Adrenal gland (tissue), 5 donors: ENCODE results near the gene AGK.

Source experiments
- POLR2A ChIP-seq, 2 donors: fragments of 450-650 bp; IDR thresholded peaks; one replicate each; pipeline ENCODE4 v1.6.1; 2017; ENCODE audit warnings: antibody characterized with exemption in 2 of 2, mild to moderate bottlenecking in 2 of 2, moderate library complexity in 1 of 2
- TF ChIP-seq, protein P1 (sequence below), 6 experiments: fragments of 450-650 bp in 4 of 6; fragments of 200-600 bp in 2 of 6; sonication (generic) in 1 of 6; IDR thresholded peaks; 1 replicate in 5 of 6; 2 replicates in 1 of 6; pipeline versions ENCODE4 v1.5.1 to v1.8.0; 2016 to 2021; ENCODE audit warnings: antibody characterized with exemption in 6 of 6, mild to moderate bottlenecking in 2 of 6, moderate library complexity in 1 of 6
- donor health status: DM: no; HTN: no; CAD: no.

DNA sequence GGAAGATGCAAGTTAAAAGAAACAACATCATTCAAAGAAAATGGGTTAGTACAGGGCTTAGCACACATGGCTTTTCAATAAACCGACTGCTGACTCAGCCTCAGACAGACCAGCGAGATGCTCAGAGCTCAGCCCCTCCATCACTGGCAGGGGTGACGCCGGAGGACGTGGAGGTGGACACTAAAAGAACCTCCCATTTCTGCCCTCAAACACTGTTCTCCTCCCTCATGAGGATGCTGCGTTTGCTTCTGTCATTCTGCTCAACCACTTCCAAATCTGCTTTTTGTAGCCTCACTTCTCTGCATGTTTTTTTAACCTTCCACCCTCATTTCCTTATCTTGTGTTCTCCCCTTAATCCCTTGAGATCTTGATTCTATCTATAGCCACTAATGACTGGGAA, 135.5 kb downstream of the AGK start:
- TF ChIP-seq POLR2A (IDR thresholded peaks at IDR 0.05) = no peak
- TF ChIP-seq, protein P1, sequence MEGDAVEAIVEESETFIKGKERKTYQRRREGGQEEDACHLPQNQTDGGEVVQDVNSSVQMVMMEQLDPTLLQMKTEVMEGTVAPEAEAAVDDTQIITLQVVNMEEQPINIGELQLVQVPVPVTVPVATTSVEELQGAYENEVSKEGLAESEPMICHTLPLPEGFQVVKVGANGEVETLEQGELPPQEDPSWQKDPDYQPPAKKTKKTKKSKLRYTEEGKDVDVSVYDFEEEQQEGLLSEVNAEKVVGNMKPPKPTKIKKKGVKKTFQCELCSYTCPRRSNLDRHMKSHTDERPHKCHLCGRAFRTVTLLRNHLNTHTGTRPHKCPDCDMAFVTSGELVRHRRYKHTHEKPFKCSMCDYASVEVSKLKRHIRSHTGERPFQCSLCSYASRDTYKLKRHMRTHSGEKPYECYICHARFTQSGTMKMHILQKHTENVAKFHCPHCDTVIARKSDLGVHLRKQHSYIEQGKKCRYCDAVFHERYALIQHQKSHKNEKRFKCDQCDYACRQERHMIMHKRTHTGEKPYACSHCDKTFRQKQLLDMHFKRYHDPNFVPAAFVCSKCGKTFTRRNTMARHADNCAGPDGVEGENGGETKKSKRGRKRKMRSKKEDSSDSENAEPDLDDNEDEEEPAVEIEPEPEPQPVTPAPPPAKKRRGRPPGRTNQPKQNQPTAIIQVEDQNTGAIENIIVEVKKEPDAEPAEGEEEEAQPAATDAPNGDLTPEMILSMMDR (IDR thresholded peaks at IDR 0.05) = no peak
